ENCODE data around the gene RBBP4.

RBBP4 gene

DNA sequence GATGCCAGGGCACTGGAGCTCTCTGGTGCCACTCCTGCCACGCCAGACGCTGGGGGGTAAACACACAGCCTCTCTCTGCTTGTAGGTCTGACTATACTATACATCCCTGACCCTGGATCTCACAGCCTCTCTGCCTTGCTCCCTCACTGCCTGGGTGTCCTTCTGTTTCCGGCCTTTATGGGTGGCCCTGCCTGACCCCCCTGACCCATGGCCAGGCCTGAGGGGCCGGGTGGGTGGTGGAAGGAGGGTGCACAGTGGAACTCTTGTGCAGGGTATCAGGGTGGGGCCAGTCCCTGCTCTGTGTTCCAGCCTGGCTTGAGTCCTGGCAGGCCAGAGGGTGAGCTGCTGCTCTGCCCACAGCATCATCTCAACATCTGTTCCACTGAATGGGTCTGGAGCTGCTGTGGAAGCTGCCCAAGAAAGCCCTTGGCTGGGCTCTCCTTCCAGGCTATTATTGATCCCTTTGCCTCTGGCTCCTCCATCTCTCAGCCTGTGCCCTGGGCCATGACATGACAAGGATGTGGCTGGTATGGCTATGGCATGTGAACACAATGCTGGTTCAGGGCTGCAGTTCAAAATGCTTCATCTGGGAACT is 68.8 kb downstream of the RBBP4 start:
- no peak for DNase-seq (ENCODE audit: low spot score)

DNA sequence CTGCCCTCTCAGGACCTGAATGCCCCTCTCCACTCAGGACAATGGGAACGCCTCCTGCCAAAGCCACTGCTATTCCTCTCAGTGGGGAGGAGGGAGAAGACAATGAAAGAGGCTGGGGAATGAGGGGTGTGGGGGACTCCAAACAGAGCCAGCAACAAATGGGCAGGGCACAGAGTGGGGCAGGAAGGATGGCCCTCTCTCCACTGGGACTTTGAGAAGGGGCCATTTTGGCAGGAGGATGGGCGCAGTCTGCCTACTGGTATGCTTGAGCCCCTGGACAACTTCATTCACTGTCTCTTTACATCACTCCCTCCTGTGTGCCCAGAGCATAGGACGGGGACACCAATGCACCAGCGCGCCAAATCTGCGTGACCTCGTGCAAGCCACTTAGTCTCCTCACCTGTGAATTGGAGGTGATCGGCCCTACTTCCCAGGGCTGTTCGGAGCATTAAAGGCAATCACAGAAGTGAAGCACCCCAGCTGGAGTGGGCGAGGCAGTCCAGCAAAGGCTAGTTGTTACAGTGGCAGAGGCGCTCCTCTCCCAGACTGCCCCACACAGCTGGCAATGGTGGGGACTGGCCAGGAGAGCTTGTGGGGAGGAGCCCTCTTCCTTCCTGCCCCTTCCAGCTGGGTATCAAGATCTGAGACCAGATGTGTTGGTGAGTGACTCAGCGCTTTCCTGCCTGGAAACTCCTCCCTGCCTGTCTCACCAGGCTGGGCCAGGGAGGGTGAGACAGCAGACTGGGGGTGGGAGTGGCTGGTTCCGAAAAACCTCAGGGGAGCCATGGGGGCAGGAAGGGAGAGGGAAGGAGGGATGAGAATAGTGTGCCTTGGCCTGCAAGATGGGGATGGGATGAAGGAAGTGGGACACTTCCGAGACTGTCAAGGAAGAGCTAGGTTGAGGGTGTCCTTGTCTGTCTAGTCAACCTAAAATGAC is 73.9 kb downstream of the RBBP4 start:
- DNase-seq (ENCODE audit: low spot score) = peak; percentile 92

DNA sequence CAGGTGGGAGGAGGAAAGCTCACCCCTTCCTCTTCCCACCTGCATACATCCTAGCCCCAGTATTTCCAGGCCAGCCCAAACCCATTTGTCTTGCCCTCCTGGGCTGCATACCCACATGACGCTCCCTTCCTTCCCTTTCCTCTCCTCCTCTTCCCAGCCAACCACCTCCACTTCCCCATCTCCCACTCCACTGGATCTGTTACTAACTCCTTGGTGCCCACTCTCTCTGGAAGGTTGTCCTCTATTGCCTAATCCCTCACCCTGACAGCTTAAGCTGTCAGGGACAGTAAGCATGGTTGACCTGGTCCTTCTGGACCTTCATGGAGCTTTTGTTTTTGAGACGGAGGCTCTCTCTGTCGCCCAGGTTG is 74.6 kb downstream of the RBBP4 start:
- no peak for DNase-seq (ENCODE audit: low spot score)

DNA sequence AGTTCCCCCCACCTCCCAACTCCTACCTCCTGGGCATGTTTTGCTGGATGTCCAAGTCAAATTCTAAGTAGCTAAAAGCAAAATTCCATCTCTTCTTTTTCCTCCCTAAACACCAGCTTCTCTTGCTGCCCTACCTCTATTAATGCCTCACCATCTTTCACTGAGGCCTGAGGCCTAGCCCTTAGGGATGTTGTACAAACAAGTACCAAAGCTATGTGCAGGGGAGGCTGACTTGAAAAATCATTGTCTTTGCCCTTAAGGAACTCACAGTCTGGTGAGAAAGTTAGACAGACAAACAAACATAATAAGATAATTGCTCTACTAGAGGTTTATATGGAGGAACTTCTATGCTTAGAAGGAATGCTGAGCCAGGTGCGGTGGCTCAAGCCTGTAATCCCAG is 76.9 kb downstream of the RBBP4 start:
- DNase-seq (ENCODE audit: low spot score) = no peak

DNA sequence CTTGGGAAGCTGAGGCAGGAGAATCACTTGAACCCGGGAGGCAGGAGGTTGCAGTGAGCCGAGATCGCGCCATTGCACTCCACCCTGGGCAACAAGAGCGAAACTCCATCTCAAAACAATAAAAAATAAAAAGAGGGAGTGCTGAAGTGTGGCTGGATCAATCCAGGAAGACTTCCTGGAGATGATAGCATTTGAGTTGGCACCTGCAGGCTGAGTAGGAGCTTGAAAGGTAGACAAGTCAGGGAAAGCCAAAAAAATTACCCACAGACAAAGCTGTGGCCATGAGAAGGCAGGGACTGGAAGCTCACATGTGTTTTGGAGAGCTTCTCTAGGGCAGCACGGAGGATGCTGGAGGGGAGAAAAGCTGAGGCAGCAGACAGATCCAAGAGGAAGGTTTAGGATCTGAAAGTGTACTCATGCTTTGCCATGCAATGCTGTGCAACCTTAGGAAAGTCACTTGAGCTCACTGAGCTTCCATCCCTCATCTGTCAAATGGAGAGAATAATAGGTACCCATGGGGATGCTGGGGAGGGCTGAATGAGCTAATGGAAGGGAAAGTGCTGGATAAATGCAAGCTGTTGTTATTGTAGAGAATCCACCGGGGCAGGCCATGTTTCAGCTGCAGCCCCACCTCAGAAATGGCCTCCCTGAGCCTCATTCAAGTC is 77.5 kb downstream of the RBBP4 start:
- DNase-seq (ENCODE audit: low spot score) = no peak

DNA sequence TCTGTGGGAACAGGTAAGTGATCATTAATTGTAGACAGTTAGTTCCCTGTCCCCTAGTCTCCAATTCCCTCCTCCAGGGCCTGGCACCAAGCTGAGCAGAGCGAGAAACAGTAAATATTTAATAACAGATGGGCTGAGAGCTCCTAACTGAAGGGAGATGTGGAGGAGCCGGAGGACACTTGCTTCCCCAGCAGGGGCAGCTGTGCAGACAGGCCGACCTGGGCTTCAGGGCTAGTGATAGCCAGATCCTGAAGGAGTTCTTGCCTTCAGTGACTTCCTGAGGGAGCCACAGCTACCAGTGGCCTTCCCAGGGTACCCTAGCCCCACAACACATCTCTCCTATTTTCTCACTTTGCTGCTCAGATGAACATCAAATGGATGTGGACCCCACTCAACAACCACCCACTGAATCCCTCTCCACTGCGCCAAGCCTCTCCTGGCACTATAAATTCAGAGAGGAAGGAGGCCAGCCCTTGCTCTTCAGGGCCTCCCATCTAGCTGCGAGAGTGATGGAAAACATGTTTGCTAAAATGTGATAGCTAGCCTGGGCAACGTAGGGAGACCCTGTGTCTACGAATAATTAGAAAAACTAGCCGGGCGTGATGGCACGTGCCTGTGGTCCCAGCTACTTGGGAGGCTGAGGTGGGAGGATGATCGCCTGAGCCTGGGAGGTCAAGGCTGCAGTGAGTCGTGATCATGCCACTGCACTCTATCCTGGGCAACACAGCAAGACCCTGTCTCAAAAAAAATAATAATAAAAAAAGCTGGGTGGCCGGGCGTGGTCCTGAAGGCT is 78.4 kb downstream of the RBBP4 start:
- no peak for DNase-seq (ENCODE audit: low spot score)

DNA sequence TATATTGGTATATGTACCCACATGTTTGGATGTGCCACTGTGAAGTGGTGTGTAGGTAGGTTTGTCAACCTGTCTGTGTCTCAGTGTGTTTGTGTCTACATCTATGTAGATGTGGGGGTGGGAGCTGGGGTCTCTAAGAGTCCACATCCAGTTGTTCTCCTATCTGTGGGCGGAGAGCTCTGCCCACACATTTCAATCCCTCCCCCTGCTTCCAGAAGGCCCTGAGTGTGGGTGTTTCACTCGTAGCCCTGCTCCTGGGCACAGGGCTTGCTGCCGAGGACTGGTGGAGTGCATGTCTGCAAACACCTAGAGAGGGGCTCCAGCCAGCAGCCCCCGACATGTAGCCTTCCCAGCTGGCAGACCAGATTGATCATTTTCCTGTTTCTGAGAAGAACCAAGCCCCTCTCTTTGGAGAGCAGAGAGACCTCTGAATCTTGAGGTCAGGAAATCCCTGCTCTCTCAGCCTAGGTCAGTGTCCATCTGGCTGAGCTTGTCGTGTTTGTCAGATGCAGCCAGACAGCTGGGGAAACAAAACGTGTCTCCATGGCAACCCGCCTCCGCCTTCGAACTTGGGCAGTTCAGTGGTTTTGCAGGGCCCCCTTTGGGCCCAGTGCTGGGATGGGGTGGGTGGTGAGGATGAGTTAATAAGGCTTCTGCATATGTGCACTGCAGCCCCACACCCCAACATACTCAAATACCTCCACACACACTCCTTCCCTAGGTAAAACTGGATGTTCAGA is 82.7 kb downstream of the RBBP4 start:
- DNase-seq (ENCODE audit: low spot score) = no peak

All from hepatic stellate cell (primary cell).